WTC11 (cell line): ENCODE data around the gene SMTN. TPM values are rescaled to one million over a fixed set of nuclear protein-coding genes. Genes with fewer than 3 reads are reported as not detected.
"Not testable (repeated sequence)": the region's sequence is repeated elsewhere in the genome, so short reads cannot be mapped to it uniquely, and the experiment has no call there.

Source experiments
- ATAC-seq: fragments of 200-7000 bp; cut with Tn5 transposase; 2 replicates; pipeline ENCODE4 v1.10.0; 2021; ENCODE audit warnings: mild to moderate bottlenecking, moderate library complexity
- CTCF ChIA-PET: fragments of 300-600 bp; sonication (Branson Sonifier 250); formaldehyde crosslinking; loops from one replicate; lab custom pipeline; 2021; ENCODE audit warnings: antibody characterized with exemption; lab: Charles Lee
- POLR2A ChIA-PET: fragments of 350-600 bp; sonication (Branson Sonifier 250); formaldehyde crosslinking; loops from one replicate; lab custom pipeline; 2021; ENCODE audit warnings: antibody characterized with exemption; lab: Charles Lee
- DNase-seq: peaks from one replicate; pipeline ENCODE4 v3.0.0; 2021; ENCODE audit warnings: low spot score
- H3K27ac Mint-ChIP-seq: 2 replicates; pipeline ENCODE4 v1.8.0; 2021; ENCODE audit warnings: mixed read lengths
- H3K27me3 Mint-ChIP-seq: 2 replicates; pipeline ENCODE4 v1.8.0; 2021; ENCODE audit warnings: low read depth, mild to moderate bottlenecking, moderate library complexity, mixed read lengths
- H3K36me3 Mint-ChIP-seq: 2 replicates; pipeline ENCODE4 v1.8.0; 2021; ENCODE audit warnings: mixed read lengths
- H3K4me1 Mint-ChIP-seq: 2 replicates; pipeline ENCODE4 v1.8.0; 2022; ENCODE audit warnings: mixed read lengths
- H3K4me3 Mint-ChIP-seq: 2 replicates; pipeline ENCODE4 v1.8.0; 2021; ENCODE audit warnings: mild to moderate bottlenecking, moderate library complexity, mixed read lengths
- H3K9me3 Mint-ChIP-seq: 2 replicates; pipeline ENCODE4 v1.8.0; 2021; ENCODE audit warnings: mixed read lengths
- ELF4 ChIP-seq: sonication (generic); formaldehyde crosslinking; IDR thresholded peaks from 2 replicates; pipeline ENCODE4 v1.8.1; 2022; ENCODE audit warnings: low read depth, mild to moderate bottlenecking, moderate library complexity, missing genetic modification reagents
- ESRRA ChIP-seq: sonication (generic); formaldehyde crosslinking; IDR thresholded peaks from 2 replicates; pipeline ENCODE4 v1.8.1; 2022; ENCODE audit warnings: mild to moderate bottlenecking, missing genetic modification reagents, borderline replicate concordance
- GTF2I ChIP-seq: fragments of 250-450 bp; sonication (Bioruptor Pico); conservative IDR thresholded peaks from 2 replicates; pipeline ENCODE4 v1.4.0; 2021; ENCODE audit warnings: mild to moderate bottlenecking
- MXD4 ChIP-seq: fragments of 250-450 bp; sonication (Bioruptor Pico); IDR thresholded peaks from 2 replicates; pipeline ENCODE4 v1.8.0; 2021; ENCODE audit warnings: mild to moderate bottlenecking, moderate library complexity, borderline replicate concordance
- NFATC4 ChIP-seq: fragments of 250-450 bp; sonication (Bioruptor Pico); IDR thresholded peaks from 2 replicates; pipeline ENCODE4 v1.9.0; 2021; ENCODE audit warnings: mild to moderate bottlenecking
- NFYB ChIP-seq: sonication (generic); formaldehyde crosslinking; conservative IDR thresholded peaks from 2 replicates; pipeline ENCODE4 v1.8.0; 2022; ENCODE audit warnings: low read depth, missing genetic modification reagents
- SMAD4 ChIP-seq: sonication (generic); formaldehyde crosslinking; IDR thresholded peaks from 2 replicates; pipeline ENCODE4 v1.8.0; 2022; ENCODE audit warnings: mild to moderate bottlenecking, missing genetic modification reagents
- TEAD1 ChIP-seq: sonication (generic); formaldehyde crosslinking; IDR thresholded peaks from 2 replicates; pipeline ENCODE4 v1.8.0; 2022; ENCODE audit warnings: mild to moderate bottlenecking, missing genetic modification reagents
- ZNF219 ChIP-seq: sonication (generic); formaldehyde crosslinking; IDR thresholded peaks from 2 replicates; pipeline ENCODE4 v1.8.0; 2023; ENCODE audit warnings: missing genetic modification reagents, mild to moderate bottlenecking, borderline replicate concordance
- total RNA-seq: library from RNA; stranded (reverse); gene quantifications from 3 replicates; pipeline ENCODE4 v1.2.3, GENCODE V29; 2021
- TF ChIP-seq, protein P1 (sequence below): sonication (generic); formaldehyde crosslinking; IDR thresholded peaks from 2 replicates; pipeline ENCODE4 v1.8.0; 2022; ENCODE audit warnings: mild to moderate bottlenecking, missing genetic modification reagents
- TF ChIP-seq, protein P2 (sequence below): sonication (generic); formaldehyde crosslinking; IDR thresholded peaks from 2 replicates; pipeline ENCODE4 v1.8.1; 2022; ENCODE audit warnings: low read depth, missing genetic modification reagents, borderline replicate concordance
- TF ChIP-seq, protein P3 (sequence below): sonication (generic); formaldehyde crosslinking; IDR thresholded peaks from 2 replicates; pipeline ENCODE4 v1.8.1; 2022; ENCODE audit warnings: mild to moderate bottlenecking, missing genetic modification reagents, moderate library complexity, borderline replicate concordance
- TF ChIP-seq, protein P4 (sequence below): sonication (generic); formaldehyde crosslinking; IDR thresholded peaks from 2 replicates; pipeline ENCODE4 v1.8.0; 2022; ENCODE audit warnings: mild to moderate bottlenecking, missing genetic modification reagents
- TF ChIP-seq, protein P5 (sequence below): sonication (generic); formaldehyde crosslinking; conservative IDR thresholded peaks from 2 replicates; pipeline ENCODE4 v1.8.1; 2022; ENCODE audit warnings: mild to moderate bottlenecking, missing genetic modification reagents
- TF ChIP-seq, protein P6 (sequence below): fragments of 200-600 bp; IDR thresholded peaks from 2 replicates; pipeline ENCODE4 v1.8.0; 2022; ENCODE audit warnings: antibody characterized with exemption

SMTN gene
- total RNA-seq, 1 experiment from 2014 or later = 34.5 TPM

DNA sequence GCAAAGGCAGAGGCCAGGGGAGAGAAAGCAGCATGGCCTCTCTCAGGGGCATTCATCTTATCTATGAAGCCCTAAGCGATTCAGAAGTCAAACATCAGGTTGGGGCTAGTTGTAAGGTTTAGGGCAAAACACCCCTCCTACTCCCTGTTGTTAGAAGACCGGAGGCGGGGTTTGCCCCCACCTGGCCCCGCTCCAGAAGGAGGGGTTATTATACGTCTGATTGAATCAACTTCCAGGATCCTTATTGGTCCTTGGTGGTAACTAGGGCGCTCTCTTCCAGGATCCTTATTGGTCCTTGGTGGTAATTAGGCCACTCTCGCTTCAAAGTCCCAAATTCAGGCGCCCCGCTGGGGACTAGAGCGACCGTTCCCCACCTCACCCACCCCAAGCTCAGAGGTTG is 12.1 kb upstream of the SMTN start:
- H3K9me3 Mint-ChIP-seq = peaks cover 3% of the 10 kb centered on the region
- ChIA-PET POLR2A (interaction anchor here (0.6 kb wide), 1 partner anchor 29 kb away, joined by 4 read pairs; no protein-coding TSS in a partner anchor), CTCF (interaction anchor here (1.0 kb wide), 1 partner anchor 12 kb away, joined by 3 read pairs; the partner anchor contains the start of gene SMTN)
- H3K36me3 Mint-ChIP-seq = no peaks in the 10 kb centered on the region
- DNase-seq (no peak), ATAC-seq (peak; percentile 92)
- no peak overlapping the region; the same call in 1 of the 2 replicates for H3K27ac Mint-ChIP-seq
- peaks cover 8% of the 10 kb centered on the region for H3K4me1 Mint-ChIP-seq
- no peak overlapping the region for H3K4me3 Mint-ChIP-seq
- no peaks in the 10 kb centered on the region; the same call in none of the 2 replicates for H3K27me3 Mint-ChIP-seq
- TF ChIP-seq ZNF219 (CRISPR knock-in tag) (no peak), NFATC4 (no peak), NFYB (CRISPR knock-in tag) (no peak)
- TF ChIP-seq, protein P1, sequence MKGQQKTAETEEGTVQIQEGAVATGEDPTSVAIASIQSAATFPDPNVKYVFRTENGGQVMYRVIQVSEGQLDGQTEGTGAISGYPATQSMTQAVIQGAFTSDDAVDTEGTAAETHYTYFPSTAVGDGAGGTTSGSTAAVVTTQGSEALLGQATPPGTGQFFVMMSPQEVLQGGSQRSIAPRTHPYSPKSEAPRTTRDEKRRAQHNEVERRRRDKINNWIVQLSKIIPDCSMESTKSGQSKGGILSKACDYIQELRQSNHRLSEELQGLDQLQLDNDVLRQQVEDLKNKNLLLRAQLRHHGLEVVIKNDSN (CRISPR knock-in tag) = no peak
- TF ChIP-seq, protein P2, sequence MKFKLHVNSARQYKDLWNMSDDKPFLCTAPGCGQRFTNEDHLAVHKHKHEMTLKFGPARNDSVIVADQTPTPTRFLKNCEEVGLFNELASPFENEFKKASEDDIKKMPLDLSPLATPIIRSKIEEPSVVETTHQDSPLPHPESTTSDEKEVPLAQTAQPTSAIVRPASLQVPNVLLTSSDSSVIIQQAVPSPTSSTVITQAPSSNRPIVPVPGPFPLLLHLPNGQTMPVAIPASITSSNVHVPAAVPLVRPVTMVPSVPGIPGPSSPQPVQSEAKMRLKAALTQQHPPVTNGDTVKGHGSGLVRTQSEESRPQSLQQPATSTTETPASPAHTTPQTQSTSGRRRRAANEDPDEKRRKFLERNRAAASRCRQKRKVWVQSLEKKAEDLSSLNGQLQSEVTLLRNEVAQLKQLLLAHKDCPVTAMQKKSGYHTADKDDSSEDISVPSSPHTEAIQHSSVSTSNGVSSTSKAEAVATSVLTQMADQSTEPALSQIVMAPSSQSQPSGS (CRISPR knock-in tag) = no peak
- TF ChIP-seq, all 79 proteins: peak for 0

DNA sequence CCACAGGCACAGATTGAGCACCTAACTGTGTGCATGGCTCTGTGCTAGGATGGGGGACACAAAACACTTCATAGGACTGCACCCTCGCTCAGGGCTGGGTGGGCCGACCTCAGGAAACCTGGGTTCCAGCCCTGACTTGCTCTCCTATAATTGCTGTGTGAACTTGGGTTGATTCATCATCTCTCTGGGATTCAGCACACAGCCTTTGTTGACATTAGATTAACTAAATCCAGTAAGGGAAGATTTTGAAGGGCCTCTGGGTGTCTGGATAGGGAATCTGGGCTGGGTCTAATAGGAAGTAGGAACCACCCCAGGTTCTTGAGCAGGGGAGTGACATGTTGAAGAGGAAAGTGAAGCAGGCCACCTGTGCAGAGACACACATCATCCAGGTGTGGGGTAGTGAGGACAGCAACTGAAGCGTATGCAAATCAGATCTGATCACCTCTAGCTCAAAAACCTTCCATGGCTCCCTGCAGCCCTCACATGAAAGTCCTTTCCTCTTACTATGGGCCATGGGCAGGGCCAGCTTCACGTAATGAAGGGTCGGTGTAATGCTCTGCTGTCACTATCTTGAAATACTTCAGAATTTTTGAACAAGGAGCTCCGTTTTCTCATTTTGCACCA is 11.3 kb upstream of the SMTN start:
- not testable (repeated sequence) for H3K36me3 Mint-ChIP-seq, H3K4me3 Mint-ChIP-seq, H3K4me1 Mint-ChIP-seq, H3K27ac Mint-ChIP-seq, H3K9me3 Mint-ChIP-seq, DNase-seq, ATAC-seq, H3K27me3 Mint-ChIP-seq
- ChIA-PET POLR2A (interaction anchor here (0.6 to 1.5 kb wide), 2 partner anchors 11 to 29 kb away, joined by 3 to 4 read pairs; partner anchors contain the start of gene SMTN), CTCF (interaction anchor here (1.0 kb wide), 1 partner anchor 11 kb away, joined by 3 read pairs; the partner anchor contains the start of gene SMTN)

DNA sequence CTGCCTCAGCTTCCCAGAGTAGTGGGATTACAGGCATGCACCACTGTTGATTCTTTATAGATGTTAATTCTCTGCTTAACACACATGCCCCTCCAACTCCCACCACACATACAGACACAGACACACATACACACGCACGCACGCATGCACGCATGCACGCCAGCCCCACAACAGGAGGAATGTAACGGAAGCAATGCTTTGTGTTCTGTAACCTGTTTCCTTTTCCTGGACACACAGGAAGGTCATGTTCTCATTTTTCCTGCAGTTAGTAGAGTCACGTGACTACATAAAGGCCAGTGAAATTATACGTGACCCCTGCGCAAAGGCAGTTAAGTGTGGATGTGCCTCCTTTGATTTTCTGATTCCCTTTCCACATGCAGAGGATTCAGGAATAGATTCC is 8.0 kb upstream of the SMTN start:
- POLR2A ChIA-PET, H3K27me3 Mint-ChIP-seq, H3K9me3 Mint-ChIP-seq, DNase-seq, H3K36me3 Mint-ChIP-seq, H3K27ac Mint-ChIP-seq, H3K4me1 Mint-ChIP-seq, H3K4me3 Mint-ChIP-seq, ATAC-seq: not testable (repeated sequence)
- CTCF ChIA-PET = interaction anchor here (0.7 kb wide), 1 partner anchor 1277 kb away, joined by 3 read pairs; no protein-coding TSS in a partner anchor

DNA sequence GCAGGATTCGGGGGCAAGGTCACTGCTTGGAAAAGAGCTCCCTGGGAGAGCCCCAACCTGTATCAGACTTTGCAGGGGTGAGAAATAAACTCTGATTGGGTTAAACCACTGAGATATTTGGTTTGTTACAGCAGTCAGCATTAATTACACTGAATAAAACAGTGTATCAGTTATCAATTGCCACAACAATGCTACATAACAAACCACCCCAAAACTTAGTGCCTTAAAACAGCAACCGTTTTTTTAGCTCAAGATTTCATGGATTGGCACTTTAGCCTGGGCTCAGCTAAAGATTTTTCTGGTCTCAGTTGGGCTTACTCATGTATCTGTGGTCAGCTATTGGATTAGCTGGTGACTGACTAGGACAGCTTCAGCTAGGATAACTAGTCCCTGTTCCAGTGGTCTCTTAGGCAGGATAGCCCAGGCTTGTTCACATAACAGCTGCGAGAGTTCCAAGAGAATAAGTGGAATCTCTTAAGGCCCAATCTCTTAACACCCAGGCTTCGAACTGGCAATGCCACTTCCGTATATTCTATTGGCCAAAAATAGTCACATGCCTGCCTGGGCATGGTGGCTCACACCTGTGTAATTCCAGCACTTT is 7.5 kb upstream of the SMTN start:
- H3K9me3 Mint-ChIP-seq, H3K36me3 Mint-ChIP-seq, H3K27me3 Mint-ChIP-seq, ATAC-seq, H3K4me3 Mint-ChIP-seq, POLR2A ChIA-PET, DNase-seq, H3K4me1 Mint-ChIP-seq, H3K27ac Mint-ChIP-seq: not testable (repeated sequence)
- CTCF ChIA-PET = interaction anchor here (0.7 kb wide), 1 partner anchor 1276 kb away, joined by 3 read pairs; no protein-coding TSS in a partner anchor

DNA sequence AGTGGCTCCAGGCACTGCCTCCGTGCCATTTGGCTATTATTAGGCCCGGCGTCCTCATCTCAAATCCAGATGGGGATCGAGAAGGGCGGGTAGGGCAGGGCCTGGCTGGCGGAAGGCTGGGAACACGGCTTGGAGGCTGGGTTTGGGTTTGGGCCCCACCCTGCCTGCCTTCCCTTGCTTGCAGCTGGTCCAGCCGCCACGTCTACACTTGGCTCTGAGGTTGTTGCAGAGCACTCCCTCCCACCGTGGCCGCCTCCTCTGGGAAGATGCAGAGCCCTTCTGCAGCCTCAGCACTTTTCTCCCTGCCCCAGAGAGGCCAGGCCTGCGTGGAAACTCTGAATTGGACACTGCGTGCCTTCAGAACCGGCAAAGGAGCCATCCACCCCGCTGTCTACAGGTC is 5.2 kb upstream of the SMTN start:
- H3K4me1 Mint-ChIP-seq = peaks cover 10% of the 10 kb centered on the region
- no peaks in the 10 kb centered on the region for H3K36me3 Mint-ChIP-seq
- H3K4me3 Mint-ChIP-seq = no peak overlapping the region
- CTCF ChIA-PET = no interaction called here
- POLR2A ChIA-PET = no interaction called here
- ATAC-seq (no peak), DNase-seq (no peak)
- no peaks in the 10 kb centered on the region; the same call in none of the 2 replicates for H3K27me3 Mint-ChIP-seq
- H3K27ac Mint-ChIP-seq = no peak overlapping the region
- H3K9me3 Mint-ChIP-seq = no peaks in the 10 kb centered on the region
- no peak for TF ChIP-seq ELF4
- no peak for TF ChIP-seq GTF2I (CRISPR knock-in tag)
- TF ChIP-seq, protein P3, sequence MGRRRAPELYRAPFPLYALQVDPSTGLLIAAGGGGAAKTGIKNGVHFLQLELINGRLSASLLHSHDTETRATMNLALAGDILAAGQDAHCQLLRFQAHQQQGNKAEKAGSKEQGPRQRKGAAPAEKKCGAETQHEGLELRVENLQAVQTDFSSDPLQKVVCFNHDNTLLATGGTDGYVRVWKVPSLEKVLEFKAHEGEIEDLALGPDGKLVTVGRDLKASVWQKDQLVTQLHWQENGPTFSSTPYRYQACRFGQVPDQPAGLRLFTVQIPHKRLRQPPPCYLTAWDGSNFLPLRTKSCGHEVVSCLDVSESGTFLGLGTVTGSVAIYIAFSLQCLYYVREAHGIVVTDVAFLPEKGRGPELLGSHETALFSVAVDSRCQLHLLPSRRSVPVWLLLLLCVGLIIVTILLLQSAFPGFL (CRISPR knock-in tag) = no peak
- TF ChIP-seq, protein P2 (CRISPR knock-in tag) = no peak
- no peak for TF ChIP-seq MXD4 (CRISPR knock-in tag)
- TF ChIP-seq ESRRA (CRISPR knock-in tag) = no peak
- TF ChIP-seq, protein P4, sequence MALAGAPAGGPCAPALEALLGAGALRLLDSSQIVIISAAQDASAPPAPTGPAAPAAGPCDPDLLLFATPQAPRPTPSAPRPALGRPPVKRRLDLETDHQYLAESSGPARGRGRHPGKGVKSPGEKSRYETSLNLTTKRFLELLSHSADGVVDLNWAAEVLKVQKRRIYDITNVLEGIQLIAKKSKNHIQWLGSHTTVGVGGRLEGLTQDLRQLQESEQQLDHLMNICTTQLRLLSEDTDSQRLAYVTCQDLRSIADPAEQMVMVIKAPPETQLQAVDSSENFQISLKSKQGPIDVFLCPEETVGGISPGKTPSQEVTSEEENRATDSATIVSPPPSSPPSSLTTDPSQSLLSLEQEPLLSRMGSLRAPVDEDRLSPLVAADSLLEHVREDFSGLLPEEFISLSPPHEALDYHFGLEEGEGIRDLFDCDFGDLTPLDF (CRISPR knock-in tag) = no peak
- TF ChIP-seq, protein P5, sequence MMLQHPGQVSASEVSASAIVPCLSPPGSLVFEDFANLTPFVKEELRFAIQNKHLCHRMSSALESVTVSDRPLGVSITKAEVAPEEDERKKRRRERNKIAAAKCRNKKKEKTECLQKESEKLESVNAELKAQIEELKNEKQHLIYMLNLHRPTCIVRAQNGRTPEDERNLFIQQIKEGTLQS (CRISPR knock-in tag) = no peak
- no peak for TF ChIP-seq TEAD1
- no peak for TF ChIP-seq SMAD4 (CRISPR knock-in tag)
- TF ChIP-seq, protein P6, sequence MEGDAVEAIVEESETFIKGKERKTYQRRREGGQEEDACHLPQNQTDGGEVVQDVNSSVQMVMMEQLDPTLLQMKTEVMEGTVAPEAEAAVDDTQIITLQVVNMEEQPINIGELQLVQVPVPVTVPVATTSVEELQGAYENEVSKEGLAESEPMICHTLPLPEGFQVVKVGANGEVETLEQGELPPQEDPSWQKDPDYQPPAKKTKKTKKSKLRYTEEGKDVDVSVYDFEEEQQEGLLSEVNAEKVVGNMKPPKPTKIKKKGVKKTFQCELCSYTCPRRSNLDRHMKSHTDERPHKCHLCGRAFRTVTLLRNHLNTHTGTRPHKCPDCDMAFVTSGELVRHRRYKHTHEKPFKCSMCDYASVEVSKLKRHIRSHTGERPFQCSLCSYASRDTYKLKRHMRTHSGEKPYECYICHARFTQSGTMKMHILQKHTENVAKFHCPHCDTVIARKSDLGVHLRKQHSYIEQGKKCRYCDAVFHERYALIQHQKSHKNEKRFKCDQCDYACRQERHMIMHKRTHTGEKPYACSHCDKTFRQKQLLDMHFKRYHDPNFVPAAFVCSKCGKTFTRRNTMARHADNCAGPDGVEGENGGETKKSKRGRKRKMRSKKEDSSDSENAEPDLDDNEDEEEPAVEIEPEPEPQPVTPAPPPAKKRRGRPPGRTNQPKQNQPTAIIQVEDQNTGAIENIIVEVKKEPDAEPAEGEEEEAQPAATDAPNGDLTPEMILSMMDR = no peak
